SK-N-SH (cell line): ENCODE data around the gene MPEG1.

ENCODE experiments used
- NRF1 ChIP-seq: IDR thresholded peaks from 2 replicates; pipeline ENCODE4 v1.6.1; 2012; ENCODE audit warnings: low read depth, mild to moderate bottlenecking, low read length
- POLR2AphosphoS5 ChIP-seq: IDR thresholded peaks from 2 replicates; pipeline ENCODE4 v1.6.1; 2012; ENCODE audit warnings: low read depth, low read length
- RCOR1 ChIP-seq: fragments of 150-350 bp; IDR thresholded peaks from 2 replicates; pipeline ENCODE4 v1.6.1; 2017; ENCODE audit warnings: antibody characterized with exemption, low read length
- TF ChIP-seq, protein P1 (sequence below): fragments of 200-600 bp; sonication (generic); IDR thresholded peaks from 2 replicates; pipeline ENCODE4 v1.6.1; 2017; ENCODE audit warnings: antibody characterized with exemption, mild to moderate bottlenecking, moderate library complexity

DNA sequence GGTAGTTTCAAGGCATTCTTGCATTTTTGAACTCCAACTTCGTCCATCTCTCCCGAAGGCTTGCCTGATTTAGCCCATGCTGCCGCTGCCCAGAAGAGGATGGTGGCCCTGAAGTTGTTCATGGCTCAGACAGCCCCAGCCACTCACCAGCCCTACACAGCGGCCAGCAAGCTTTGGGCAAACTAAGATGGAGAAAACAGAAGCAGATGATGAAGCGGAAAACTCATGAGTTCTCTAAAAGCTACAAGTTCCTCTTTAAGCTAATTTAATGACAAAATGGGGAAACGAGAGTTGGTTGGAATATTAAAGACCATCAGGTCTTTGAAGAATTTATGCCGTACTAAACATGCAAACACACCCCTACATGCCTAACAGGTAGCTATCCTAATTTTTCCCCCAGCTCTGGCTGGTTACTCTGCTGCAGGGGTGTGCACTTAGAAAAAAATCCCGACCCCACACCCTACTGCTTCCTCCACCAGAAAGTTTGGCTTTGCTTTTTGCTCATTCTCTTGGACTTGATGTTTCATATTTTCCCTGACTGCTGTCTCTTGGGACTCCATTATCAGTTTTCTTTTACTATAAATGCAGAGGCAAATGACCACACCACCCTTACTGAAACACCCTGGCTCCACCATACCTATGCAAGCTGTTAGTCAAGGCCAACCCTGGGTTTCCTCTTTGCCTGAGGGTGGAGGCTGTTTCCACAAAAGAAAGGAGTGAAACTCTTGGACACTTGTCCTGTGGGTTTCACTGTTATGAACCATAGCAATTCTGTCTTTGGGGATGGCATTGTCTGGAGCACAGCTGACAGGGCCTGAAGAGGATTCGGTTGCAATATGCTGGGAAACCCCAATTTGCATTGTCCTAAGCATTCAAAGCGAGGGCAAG lies at the start of gene MPEG1:
- TF ChIP-seq POLR2AphosphoS5 (no peak), RCOR1 (no peak), NRF1 (no peak)
- TF ChIP-seq, protein P1, sequence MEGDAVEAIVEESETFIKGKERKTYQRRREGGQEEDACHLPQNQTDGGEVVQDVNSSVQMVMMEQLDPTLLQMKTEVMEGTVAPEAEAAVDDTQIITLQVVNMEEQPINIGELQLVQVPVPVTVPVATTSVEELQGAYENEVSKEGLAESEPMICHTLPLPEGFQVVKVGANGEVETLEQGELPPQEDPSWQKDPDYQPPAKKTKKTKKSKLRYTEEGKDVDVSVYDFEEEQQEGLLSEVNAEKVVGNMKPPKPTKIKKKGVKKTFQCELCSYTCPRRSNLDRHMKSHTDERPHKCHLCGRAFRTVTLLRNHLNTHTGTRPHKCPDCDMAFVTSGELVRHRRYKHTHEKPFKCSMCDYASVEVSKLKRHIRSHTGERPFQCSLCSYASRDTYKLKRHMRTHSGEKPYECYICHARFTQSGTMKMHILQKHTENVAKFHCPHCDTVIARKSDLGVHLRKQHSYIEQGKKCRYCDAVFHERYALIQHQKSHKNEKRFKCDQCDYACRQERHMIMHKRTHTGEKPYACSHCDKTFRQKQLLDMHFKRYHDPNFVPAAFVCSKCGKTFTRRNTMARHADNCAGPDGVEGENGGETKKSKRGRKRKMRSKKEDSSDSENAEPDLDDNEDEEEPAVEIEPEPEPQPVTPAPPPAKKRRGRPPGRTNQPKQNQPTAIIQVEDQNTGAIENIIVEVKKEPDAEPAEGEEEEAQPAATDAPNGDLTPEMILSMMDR: no peak
